Ovary (tissue), 3 donors: ENCODE measurements around the gene MRTFA.

Experiments used
- EP300 ChIP-seq: sonication (generic); formaldehyde crosslinking; IDR thresholded peaks from one replicate; pipeline ENCODE4 v1.6.1; 2017; ENCODE audit warnings: antibody characterized with exemption
- TF ChIP-seq, protein P1 (sequence below), 3 donors: fragments of 450-650 bp in 2 of 3; fragments of 200-600 bp in 1 of 3; IDR thresholded peaks; one replicate each; pipeline versions ENCODE4 v1.5.1 to v1.8.0; 2016 to 2022; ENCODE audit warnings: antibody characterized with exemption in 3 of 3, mild to moderate bottlenecking in 1 of 3
- donor health status: DM: no; HTN: no; CAD: no.

DNA sequence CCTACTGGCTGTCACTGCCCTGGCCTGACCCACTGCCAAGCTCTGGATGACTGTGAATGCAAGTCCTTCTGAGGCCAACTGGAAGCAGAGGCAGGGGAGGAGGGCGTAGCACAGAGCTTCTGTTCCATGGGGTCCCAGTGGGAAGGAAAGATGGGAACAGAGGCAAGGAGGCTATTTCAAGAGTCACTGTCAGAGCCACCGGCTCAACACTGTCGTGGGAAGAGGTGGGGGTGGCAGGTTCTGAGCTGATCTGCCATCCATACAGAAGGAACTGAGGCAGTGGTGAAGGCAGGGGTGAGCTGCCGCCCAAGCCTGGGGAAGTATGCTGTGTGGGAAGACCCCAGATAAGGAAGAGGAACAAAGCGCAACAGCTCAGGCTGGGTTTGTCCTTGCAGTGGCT lies 211.4 kb downstream of the MRTFA start:
- TF ChIP-seq, protein P1, sequence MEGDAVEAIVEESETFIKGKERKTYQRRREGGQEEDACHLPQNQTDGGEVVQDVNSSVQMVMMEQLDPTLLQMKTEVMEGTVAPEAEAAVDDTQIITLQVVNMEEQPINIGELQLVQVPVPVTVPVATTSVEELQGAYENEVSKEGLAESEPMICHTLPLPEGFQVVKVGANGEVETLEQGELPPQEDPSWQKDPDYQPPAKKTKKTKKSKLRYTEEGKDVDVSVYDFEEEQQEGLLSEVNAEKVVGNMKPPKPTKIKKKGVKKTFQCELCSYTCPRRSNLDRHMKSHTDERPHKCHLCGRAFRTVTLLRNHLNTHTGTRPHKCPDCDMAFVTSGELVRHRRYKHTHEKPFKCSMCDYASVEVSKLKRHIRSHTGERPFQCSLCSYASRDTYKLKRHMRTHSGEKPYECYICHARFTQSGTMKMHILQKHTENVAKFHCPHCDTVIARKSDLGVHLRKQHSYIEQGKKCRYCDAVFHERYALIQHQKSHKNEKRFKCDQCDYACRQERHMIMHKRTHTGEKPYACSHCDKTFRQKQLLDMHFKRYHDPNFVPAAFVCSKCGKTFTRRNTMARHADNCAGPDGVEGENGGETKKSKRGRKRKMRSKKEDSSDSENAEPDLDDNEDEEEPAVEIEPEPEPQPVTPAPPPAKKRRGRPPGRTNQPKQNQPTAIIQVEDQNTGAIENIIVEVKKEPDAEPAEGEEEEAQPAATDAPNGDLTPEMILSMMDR (IDR thresholded peaks at IDR 0.05) = no peak
- TF ChIP-seq EP300 = no peak
